Muscle of leg (tissue), 11 donors: ENCODE measurements around the gene MAU2. TPM values are rescaled to one million over a fixed set of nuclear protein-coding genes. Genes with fewer than 3 reads are reported as not detected.

Experiments used
- DNase-seq: peaks from one replicate; pipeline ENCODE4 v3.0.0; 2013
- H3K27ac ChIP-seq: one replicate; pipeline ENCODE4 v1.5.1; 2013; ENCODE audit warnings: mild to moderate bottlenecking, low read length, control low read depth
- H3K27me3 ChIP-seq: one replicate; pipeline ENCODE4 v1.6.1; 2013; ENCODE audit warnings: low read length; ENCODE audit not compliant: control insufficient read depth, insufficient read depth
- H3K36me3 ChIP-seq: one replicate; pipeline ENCODE4 v1.6.1; 2013; ENCODE audit warnings: low read length; ENCODE audit not compliant: control insufficient read depth, insufficient read depth
- H3K4me1 ChIP-seq: one replicate; pipeline ENCODE4 v1.6.1; 2013; ENCODE audit warnings: low read length; ENCODE audit not compliant: control insufficient read depth, insufficient read depth
- H3K4me3 ChIP-seq: one replicate; pipeline ENCODE4 v1.5.1; 2013; ENCODE audit warnings: low read length, control low read depth
- H3K9me3 ChIP-seq: replicated peaks from 2 replicates; pipeline ENCODE4 v1.6.1; 2013; ENCODE audit warnings: low read depth, low read length; ENCODE audit not compliant: control insufficient read depth
- WGBS: methylation state at CpG from one replicate; pipeline ENCODE4 v1.1.5; 2013; ENCODE audit warnings: missing lambda C conversion rate; ENCODE audit not compliant: insufficient coverage; 5-methylcytosine and 5-hydroxymethylcytosine counted together
- polyA plus RNA-seq, 8 donors: library from polyadenylated mRNA; unstranded; fragments of 120-200 nt; gene quantifications; one replicate each; pipeline versions ENCODE4 v1.2.1 to v1.2.3, GENCODE V29; 2013; ENCODE audit warnings: inconsistent platforms in 1 of 8, low replicate concordance in 1 of 8; ENCODE audit not compliant: insufficient read length in 8 of 8, insufficient read depth in 1 of 8
- total RNA-seq: library from RNA; stranded (reverse); fragments of 120-200 nt; gene quantifications from one replicate; pipeline ENCODE4 v1.2.4, GENCODE V29; 2013

MAU2 gene
- total and polyA plus RNA-seq, 9 donors, result 28.9 to 67.8 (median 40.4) TPM

DNA sequence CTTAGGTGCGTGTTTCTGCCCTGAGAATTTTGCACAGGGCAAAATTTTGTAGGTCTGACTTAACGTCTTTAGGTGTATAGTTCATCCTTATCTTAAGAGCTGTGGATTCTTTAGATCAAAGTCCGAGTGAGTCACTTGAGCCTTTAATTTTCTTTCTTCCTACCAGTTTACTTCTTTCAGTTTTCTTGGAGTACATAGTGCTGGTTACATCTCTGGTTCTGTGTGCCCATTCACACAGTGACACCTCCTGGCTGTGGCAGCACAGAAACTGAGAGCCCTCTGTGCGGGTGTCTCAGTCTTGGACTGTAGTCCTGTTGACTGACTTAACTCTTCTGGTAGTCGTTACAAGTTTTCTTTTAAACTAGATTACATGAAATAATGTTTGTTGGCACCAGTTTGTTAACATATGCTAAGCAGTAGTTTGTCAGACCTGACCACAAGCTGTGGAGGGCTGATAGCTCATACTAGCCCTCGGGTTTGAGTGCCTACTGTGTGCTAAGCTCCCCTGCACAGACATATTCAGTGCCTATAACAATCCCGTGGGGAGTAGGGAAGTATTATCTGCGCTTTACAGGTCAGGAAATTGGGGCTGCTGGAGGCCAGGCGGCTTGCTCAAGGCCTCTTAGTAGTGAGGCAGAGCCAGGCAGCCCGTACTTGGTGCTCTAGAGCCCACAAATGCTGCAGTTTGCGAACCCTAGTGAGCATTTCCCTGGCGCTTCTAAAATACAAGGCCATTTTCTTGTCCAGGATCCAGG lies 86.4 kb downstream of the MAU2 start:
- DNase-seq, result peak; percentile 57
- 34% methylated on average over 6 of the region's 12 CpGs for WGBS
- peak overlapping the region; percentile 65 for H3K27ac ChIP-seq
- peaks cover 40% of the 10 kb centered on the region for H3K4me1 ChIP-seq
- no peaks in the 10 kb centered on the region for H3K27me3 ChIP-seq
- no peaks in the 10 kb centered on the region for H3K9me3 ChIP-seq
- peak overlapping the region; percentile 79 for H3K4me3 ChIP-seq
- H3K36me3 ChIP-seq, result peaks cover 10% of the 10 kb centered on the region

DNA sequence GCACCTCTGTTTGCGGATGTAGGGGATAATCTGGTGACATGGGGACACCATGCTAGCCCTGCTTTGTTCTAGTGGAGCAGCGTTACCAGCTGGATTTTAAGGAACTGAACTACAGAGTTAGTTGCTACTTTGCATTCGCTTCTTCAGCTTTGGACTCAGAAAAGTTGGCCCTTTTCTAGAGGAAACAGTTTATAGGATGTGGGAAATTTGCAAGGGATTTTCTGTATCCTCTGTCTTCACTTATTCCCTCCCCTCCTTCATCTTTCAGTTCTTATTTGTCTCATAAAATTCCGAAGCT lies 87.0 kb downstream of the MAU2 start:
- peak overlapping the region; percentile 65 for H3K27ac ChIP-seq
- H3K4me1 ChIP-seq, result peaks cover 40% of the 10 kb centered on the region
- 65% methylated on average over 2 of the region's 4 CpGs for WGBS

More for the DNA sequence above, 87.0 kb downstream of the MAU2 start:
- Histone ChIP-seq H3K36me3 (peaks cover 10% of the 10 kb centered on the region), H3K9me3 (no peaks in the 10 kb centered on the region), H3K27me3 (no peaks in the 10 kb centered on the region), H3K4me3 (peak overlapping the region; percentile 79)
- no peak for DNase-seq

Other genes starting within 250 kb of the MAU2 start
- 18.5 TPM for gene TMEM161A, start 182.4 kb upstream of the MAU2 start, total RNA-seq
- 10 to 100 TPM; 18.5 to 36.4 (median 24.5) TPM for gene TMEM161A, start 182.4 kb upstream of the MAU2 start, polyA plus RNA-seq
- gene MEF2B, start 150.6 kb upstream of the MAU2 start, total RNA-seq, result 0.98 TPM
- 1 to 10 TPM in 6 of 8 donors, under 1 TPM in 2; 0.33 to 3.7 (median 1.4) TPM for gene MEF2B, start 150.6 kb upstream of the MAU2 start, polyA plus RNA-seq
- gene BORCS8, start 128.7 kb upstream of the MAU2 start, total RNA-seq, result 7.8 TPM
- gene BORCS8, start 128.7 kb upstream of the MAU2 start, polyA plus RNA-seq, result 10 to 100 TPM; 10.9 to 16.6 (median 12.9) TPM
- 125 TPM for gene RFXANK, start 128.6 kb upstream of the MAU2 start, total RNA-seq
- gene RFXANK, start 128.6 kb upstream of the MAU2 start, polyA plus RNA-seq, result 10 to 100 TPM; 57.1 to 84.2 (median 71.0) TPM
- gene NR2C2AP, start 117.4 kb upstream of the MAU2 start, total RNA-seq, result 11.8 TPM
- gene NR2C2AP, start 117.4 kb upstream of the MAU2 start, polyA plus RNA-seq, result 10 to 100 TPM in 5 of 8 donors, 1 to 10 TPM in 3; 7.5 to 13.1 (median 11.0) TPM
- 0.22 TPM for gene NCAN, start 108.9 kb upstream of the MAU2 start, total RNA-seq
- gene NCAN, start 108.9 kb upstream of the MAU2 start, polyA plus RNA-seq, result under 1 TPM; 0.07 to 0.27 (median 0.09) TPM
- gene TM6SF2, start 47.5 kb upstream of the MAU2 start, total RNA-seq, result 1.3 TPM
- 1 to 10 TPM; 1.8 to 6.7 (median 2.4) TPM for gene TM6SF2, start 47.5 kb upstream of the MAU2 start, polyA plus RNA-seq
- 22.2 TPM for gene SUGP1, start 320 bp upstream of the MAU2 start, total RNA-seq
- 10 to 100 TPM; 32.4 to 43.9 (median 37.5) TPM for gene SUGP1, start 320 bp upstream of the MAU2 start, polyA plus RNA-seq
- 25.1 TPM for gene GATAD2A, start 84.8 kb downstream of the MAU2 start, total RNA-seq
- gene GATAD2A, start 84.8 kb downstream of the MAU2 start, polyA plus RNA-seq, result 10 to 100 TPM; 40.7 to 62.2 (median 50.2) TPM
- gene TSSK6, start 194.7 kb downstream of the MAU2 start, total RNA-seq, result 0.31 TPM
- gene TSSK6, start 194.7 kb downstream of the MAU2 start, polyA plus RNA-seq, result under 1 TPM; 0.37 to 0.80 (median 0.67) TPM
- 242 TPM for gene NDUFA13, start 195.4 kb downstream of the MAU2 start, total RNA-seq
- 100 to 1,000 TPM; 192 to 240 (median 222) TPM for gene NDUFA13, start 195.4 kb downstream of the MAU2 start, polyA plus RNA-seq
- 1.6 TPM for gene YJEFN3, start 208.1 kb downstream of the MAU2 start, total RNA-seq
- 10 to 100 TPM in 2 of 8 donors, 1 to 10 TPM in 6; 3.2 to 10.7 (median 7.4) TPM for gene YJEFN3, start 208.1 kb downstream of the MAU2 start, polyA plus RNA-seq
- gene CILP2, start 217.4 kb downstream of the MAU2 start, total RNA-seq, result 22.0 TPM
- 10 to 100 TPM in 3 of 8 donors, 1 to 10 TPM in 5; 1.3 to 52.6 (median 5.8) TPM for gene CILP2, start 217.4 kb downstream of the MAU2 start, polyA plus RNA-seq